Stimulated activated CD8-positive, alpha-beta memory T cell treated with anti-CD3 and anti-CD28 coated beads, Interleukin-15, amount 100 ng/mL, for 48 hours (primary cell): ENCODE results near the gene ENO2.

Source experiments
- DNase-seq, 2 donors: peaks; one replicate each; pipeline ENCODE4 v3.0.0-alpha.2; 2020; ENCODE audit warnings: low read depth in 2 of 2

The ENO2 gene

GRCh38 chr12:6948873-6949594, 34.7 kb downstream of the ENO2 start:
- DNase-seq = no peak

DNA sequence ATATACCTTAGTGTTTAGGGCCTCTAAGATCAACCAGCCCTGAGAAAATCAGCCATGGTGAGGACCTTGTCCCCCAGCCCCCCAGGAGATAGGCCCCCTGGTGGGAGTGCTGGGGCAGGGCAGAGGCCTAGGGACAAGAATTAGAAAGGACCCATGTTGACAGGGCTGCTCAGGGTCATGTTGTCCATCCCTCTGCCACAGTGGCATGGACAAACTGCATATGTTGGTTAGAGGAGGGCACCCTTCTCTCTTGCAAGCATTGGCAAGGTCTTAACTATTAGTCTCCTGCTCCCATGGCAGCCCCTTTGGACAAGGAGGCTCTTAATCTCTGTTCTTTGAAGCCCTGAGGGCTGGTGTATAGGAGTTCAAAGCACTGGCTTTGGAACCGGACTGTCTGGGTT, 36.0 kb downstream of the ENO2 start:
- no peak for DNase-seq

DNA sequence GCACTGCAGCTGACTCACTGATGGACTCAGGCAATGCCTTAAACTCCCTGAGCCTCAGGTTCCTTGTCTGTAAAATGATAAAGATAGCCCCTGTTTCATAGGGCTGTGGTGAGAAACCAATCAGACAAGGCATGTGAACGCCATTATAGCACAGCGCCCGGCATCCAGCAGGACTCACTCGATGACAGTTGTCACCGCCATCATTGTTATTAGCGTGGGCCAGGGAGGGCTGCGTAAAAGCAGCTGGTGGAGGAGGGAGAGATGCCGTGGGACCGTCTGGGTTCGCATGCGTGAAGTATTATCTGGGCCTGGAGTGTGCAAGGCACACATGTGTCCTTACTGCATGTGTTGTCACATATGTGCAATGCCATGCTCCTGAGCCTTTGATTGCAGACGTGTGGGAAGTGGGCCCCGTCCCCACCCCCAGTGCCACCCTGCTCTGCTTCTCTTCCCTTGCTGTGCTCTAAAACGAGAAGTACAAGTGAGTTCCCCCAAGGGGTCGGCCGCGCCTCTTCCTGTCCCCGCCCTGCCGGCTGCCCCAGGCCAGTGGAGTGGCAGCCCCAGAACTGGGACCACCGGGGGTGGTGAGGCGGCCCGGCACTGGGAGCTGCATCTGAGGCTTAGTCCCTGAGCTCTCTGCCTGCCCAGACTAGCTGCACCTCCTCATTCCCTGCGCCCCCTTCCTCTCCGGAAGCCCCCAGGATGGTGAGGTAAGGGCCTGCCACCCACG, 36.6 kb downstream of the ENO2 start, which contains the start of gene PTPN6:
PTPN6 (plus strand) TSS at position 546 of the 730 bp plus-strand sequence; CDS start at position 703, 157 bp downstream.
- no peak for DNase-seq

GRCh38 chr12:6951551-6952120, 37.3 kb downstream of the ENO2 start:
- no peak for DNase-seq

- DNase-seq = no peak
Observed at GRCh38 chr12:6952121-6952862, 37.9 kb downstream of the ENO2 start.

- no peak for DNase-seq
Observed at GRCh38 chr12:6952863-6953441, 38.6 kb downstream of the ENO2 start.

DNA sequence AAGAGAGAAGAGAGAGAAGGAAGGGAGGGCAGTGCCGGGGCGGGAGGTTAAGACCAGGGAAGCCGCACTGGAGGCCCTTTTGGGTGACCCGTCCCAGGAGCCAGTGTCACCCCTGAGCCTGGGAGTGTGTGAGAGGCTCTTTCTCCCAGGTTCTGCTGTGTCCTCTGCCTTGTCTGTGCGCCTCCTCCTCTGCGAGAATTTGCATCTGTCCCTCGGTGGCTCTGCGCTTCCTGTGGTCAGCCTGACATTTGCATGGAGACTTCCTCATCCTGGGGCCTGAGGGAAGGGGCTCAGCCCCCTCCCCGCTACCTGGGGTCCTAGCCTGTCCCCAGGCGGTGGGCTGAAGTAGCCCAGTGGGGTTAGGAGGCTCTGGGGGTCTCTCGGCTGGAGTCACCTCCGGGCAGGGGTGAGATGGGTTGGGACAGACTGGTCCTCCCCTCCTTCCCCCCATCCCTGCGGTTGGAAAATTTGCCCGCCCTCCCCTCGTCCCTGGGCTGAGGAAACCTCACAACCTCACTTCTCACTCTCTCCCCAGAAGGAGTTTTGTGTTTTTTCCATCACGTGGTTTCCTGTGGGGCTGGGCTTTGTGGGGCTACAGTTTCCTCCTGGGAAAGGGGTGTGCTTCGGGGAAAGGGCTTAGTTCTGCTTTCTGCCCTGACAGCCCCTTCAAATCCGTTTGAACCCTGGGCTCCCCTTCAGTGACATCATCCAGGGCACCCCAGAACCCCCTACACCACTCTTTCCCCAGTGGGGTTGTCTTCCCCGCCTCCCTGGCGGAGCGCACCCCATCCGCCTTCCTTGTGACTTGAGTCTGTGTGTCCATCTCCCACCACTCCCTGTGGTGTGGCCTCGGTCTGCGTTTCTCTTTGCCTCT, 39.3 kb downstream of the ENO2 start:
- DNase-seq = peak; percentile 77 to 82

DNA sequence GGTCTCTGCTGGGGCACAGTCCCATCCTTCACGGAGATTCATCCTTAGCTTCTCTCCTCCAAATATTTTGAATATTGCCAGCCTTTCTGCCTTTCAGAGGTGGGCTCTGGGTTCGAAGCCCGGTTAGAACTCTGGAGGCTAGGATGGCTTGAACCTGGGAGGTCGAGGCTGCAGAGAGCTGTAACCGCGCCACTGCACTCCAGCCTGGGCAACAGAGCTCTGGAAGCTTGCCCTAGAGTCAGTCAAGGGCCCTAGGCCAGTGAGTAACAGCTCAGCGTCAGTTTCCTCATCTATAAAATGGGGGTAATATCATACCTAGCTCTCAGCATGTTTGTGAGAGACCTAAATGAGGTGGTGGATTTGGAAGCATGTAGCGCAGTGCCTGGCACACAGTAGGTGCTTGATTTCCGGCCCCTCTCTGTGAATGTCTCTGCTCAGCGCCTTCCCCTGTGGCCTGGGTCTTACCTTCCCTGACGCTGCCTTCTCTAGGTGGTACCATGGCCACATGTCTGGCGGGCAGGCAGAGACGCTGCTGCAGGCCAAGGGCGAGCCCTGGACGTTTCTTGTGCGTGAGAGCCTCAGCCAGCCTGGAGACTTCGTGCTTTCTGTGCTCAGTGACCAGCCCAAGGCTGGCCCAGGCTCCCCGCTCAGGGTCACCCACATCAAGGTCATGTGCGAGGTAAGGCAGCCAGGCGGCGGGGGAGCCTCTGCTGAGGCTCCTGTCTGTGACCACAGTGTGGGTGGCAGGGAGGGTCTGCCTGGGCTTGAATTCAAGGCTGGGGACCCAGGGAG, 40.1 kb downstream of the ENO2 start:
- DNase-seq = no peak

DNA sequence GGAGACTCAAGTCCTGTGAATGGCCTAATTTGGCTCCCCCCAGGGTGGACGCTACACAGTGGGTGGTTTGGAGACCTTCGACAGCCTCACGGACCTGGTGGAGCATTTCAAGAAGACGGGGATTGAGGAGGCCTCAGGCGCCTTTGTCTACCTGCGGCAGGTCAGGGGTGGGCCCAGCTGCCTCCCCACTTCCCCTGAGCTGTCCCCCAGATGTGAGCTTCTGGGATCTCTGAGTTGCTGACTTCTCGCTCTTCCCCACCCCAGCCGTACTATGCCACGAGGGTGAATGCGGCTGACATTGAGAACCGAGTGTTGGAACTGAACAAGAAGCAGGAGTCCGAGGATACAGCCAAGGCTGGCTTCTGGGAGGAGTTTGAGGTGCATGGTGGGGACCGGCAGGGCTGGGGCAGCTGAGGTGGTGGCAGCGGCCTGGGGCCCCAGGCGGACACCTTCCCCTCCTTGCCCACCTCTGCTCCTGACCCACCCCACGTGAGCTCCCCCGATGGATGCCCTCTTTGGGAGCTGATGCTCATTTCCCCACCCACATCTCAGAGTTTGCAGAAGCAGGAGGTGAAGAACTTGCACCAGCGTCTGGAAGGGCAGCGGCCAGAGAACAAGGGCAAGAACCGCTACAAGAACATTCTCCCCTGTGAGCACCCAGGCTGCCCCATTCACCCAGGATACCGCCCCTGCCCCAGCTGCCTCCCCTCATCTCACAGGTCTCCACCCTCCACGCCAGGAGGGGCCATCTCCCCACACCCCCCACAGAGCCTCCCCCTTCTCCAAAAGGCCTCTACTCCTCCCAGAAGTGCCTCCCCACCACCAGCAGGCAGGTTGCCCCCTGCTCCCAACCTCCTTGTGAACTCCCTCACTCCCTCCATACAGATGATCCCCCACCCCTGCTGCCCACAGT, 41.0 kb downstream of the ENO2 start:
- no peak for DNase-seq

DNA sequence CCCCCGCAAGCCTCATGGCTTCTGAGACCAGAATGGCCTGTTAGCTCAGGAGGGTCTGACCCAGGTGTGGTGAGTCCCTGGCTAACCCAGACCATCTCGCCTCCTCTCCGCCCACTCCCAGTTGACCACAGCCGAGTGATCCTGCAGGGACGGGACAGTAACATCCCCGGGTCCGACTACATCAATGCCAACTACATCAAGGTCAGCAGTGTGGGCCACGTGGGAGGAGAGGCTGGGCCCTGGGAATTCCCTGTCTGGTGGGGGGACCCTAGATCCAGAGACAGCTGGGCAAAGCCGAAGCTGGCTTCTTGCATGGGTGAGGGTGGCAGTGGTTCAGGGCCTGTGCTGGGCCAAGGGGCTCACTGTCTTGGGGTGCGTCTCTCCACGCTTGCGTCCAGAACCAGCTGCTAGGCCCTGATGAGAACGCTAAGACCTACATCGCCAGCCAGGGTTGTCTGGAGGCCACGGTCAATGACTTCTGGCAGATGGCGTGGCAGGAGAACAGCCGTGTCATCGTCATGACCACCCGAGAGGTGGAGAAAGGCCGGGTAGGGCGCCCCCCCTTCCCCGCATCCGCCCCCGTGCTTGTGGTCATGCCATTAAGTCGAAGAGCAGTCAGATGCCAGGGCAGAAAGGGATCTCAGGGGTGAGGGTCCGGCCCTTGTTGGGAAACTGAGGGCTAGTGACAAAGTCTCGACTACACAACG, 41.8 kb downstream of the ENO2 start:
- no peak for DNase-seq

DNA sequence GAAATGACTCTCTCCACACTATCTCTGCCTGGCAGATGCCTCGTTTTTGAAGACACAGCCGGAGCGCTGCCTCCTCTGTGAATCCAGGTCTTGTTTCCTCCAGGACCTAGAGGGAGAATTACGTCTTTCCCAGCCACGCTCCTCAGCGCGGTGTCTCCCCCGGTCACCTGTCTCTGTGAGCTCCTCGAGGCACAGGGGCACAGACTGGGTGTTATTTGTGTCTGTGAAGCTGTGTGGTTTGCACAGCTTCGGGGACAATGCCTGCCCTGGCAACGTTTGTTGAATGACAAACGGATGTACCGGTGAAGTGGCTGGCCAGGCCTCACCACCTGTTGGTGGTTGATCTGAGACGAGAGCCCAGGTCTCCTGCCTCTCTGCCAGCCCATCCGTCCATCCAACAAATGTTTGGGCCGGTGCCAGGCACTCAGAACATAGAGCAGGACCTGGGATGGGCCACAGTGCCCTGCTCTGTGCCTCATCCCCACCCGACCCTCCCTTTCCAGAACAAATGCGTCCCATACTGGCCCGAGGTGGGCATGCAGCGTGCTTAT, 42.8 kb downstream of the ENO2 start:
- DNase-seq = no peak

- no peak for DNase-seq
Observed at GRCh38 chr12:6957741-6958608, 43.6 kb downstream of the ENO2 start.

- DNase-seq = no peak
Observed at GRCh38 chr12:6958609-6959057, 44.3 kb downstream of the ENO2 start.

DNA sequence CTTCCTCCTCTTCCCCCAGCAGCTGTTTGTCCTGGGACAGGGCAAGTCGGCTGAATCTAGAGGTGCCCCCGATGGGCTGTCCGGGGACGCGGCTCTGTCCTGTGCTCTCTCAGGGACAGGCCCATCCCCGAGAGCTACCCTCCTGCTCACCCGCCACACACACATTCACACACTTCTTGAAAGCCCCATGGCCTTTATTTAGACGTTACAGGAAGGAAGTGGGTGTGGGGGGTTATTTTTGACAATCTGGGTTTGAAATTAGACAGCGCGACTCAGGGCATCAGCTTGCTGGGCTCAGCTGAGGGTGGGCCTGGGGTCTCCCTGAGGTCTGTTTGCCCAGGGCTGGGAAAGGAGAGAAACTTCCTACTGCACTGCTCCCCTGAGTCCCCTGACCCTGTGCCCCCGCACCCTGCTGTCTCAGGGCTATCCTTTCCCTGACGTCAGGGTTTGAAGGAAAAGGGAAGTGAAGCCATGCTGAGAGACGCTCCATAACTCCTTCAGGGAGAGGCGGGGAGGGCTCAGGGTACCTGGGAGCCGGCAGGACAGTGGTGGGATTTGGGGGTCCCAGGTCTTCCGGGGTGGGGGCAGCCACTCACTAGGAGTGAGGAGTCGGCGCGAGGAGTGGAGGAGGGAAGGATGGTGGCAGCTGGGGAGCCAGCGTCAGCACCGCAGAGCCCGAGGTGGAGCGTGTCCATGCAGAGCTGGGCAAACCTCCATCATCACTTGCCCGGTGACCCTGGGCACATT, 44.9 kb downstream of the ENO2 start:
- no peak for DNase-seq

- no peak for DNase-seq
Observed at GRCh38 chr12:6959805-6960592, 45.6 kb downstream of the ENO2 start.
